ENCODE measurements around the gene NEU2.

DNA sequence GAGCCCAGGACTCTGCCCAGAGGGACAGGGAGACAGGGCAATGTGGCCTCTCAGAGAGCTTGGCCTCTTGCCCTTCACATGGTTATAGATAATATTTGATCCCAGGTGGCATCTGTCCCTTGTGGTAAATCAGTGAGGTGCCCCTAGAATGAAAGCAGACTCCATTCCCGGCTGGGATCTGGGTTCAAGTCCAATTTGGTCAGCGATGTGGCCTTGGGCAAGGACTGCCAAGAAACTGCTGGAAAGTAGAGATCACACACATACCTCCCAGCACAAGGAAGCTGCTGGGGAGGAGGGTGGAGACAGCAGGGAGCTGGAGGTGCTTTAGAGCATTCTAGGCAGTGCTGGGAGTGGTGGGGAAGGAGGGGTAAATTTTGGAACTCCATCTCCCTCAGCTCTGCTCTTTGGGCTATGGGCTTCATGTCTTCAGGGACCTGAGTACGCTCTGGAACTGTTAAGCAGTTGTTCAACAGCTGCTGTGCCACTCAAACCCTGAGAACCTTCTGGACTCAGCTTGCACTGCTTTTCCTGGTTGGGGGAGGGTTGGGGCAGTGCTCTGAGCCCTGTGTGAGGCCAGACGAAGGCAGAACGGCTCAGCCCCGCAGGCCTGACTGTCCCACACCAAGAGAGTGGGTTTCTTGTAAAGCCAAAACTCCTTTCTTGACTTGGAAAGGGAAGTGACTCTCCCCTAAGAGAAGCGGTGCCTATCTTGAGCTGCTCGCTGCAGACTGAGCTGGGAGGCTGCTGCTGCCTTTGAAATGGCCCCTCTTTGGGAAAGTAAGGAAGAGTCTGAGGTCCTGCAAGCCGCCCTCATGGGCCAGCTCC is 50.7 kb downstream of the NEU2 start:
- TF ChIP-seq, protein P1, sequence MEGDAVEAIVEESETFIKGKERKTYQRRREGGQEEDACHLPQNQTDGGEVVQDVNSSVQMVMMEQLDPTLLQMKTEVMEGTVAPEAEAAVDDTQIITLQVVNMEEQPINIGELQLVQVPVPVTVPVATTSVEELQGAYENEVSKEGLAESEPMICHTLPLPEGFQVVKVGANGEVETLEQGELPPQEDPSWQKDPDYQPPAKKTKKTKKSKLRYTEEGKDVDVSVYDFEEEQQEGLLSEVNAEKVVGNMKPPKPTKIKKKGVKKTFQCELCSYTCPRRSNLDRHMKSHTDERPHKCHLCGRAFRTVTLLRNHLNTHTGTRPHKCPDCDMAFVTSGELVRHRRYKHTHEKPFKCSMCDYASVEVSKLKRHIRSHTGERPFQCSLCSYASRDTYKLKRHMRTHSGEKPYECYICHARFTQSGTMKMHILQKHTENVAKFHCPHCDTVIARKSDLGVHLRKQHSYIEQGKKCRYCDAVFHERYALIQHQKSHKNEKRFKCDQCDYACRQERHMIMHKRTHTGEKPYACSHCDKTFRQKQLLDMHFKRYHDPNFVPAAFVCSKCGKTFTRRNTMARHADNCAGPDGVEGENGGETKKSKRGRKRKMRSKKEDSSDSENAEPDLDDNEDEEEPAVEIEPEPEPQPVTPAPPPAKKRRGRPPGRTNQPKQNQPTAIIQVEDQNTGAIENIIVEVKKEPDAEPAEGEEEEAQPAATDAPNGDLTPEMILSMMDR (IDR thresholded peaks at IDR 0.05) = no peak
- no peak for TF ChIP-seq POLR2AphosphoS5 (IDR thresholded peaks at IDR 0.05)

All from upper lobe of left lung (tissue), 4 donors.